ENCODE data around the gene ANKRD11.
"Not testable (repeated sequence)": the region's sequence is repeated elsewhere in the genome, so short reads cannot be mapped to it uniquely, and the experiment has no call there.

The ANKRD11 gene

DNA sequence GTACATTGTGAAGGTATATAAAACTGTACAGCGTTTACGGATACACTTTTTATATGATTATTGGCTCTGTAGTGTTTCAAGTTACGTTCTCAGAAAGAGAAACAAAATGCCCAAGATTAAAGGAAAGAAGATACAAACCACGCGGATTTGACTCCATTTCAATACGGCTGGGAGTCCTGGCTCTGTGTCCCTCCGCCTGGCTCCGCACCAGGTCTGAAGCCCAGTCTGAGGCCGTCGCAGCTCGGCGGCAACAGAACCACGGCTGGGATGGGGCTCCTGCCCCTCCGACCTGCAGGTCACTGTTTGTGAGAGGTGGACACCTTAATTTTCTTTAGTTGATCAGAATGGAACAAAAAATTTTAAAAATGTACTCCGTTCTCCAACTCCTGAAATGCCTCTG is 222.6 kb downstream of the ANKRD11 start:
- not testable (repeated sequence) for H3K27me3 ChIP-seq (ENCODE audit: insufficient read depth, low read length); H3K4me3 ChIP-seq (ENCODE audit: low read length); H3K9me3 ChIP-seq (ENCODE audit: insufficient read depth, low read depth, low read length); H3K9ac ChIP-seq (ENCODE audit: low read depth, low read length); H3K4me1 ChIP-seq (ENCODE audit: insufficient read depth, low read length); H3K27ac ChIP-seq (ENCODE audit: low read length)
- H3K36me3 ChIP-seq (ENCODE audit: insufficient read depth, low read depth, low read length): peaks cover 52% of the 10 kb centered on the region

DNA sequence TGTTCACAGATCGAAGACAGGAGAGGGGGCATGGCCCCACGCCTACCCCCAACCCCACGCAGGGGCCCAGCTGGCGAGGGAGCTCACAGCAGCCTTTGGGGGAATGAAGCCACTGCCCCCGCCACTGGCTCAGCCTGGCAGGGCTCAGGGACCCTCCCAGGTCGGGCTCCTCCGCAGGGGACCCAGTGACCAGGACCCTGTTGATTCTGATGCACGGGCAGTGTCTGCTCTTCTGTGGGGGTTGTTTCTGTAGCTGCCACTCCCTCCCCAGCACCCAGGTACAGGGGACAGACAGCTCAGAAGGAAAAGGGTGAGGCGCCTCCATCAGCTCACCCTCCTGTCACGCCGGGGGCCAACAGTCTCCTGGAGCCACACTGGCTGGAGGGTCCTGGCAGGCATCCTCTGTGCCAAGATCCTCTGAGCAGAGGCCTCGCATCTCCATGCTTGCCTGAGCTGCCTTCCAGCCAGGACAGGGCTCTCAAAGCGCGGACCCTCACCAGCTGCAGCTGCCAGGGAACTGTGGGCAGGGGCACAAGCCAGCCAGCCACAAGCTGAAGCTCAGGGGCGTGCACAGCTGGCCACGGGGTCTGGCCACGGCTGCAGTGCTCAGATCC is 223.7 kb downstream of the ANKRD11 start:
- H3K27ac ChIP-seq (ENCODE audit: low read length): no peak overlapping the region
- no peaks in the 10 kb centered on the region; the same call in 1 of the 2 replicates for H3K9me3 ChIP-seq (ENCODE audit: insufficient read depth, low read depth, low read length)
- no peaks in the 10 kb centered on the region for H3K27me3 ChIP-seq (ENCODE audit: insufficient read depth, low read length)
- no peak overlapping the region for H3K9ac ChIP-seq (ENCODE audit: low read depth, low read length)
- H3K4me1 ChIP-seq (ENCODE audit: insufficient read depth, low read length): no peaks in the 10 kb centered on the region
- H3K36me3 ChIP-seq (ENCODE audit: insufficient read depth, low read depth, low read length): peaks cover 42% of the 10 kb centered on the region
- H3K4me3 ChIP-seq (ENCODE audit: low read length): no peak overlapping the region

DNA sequence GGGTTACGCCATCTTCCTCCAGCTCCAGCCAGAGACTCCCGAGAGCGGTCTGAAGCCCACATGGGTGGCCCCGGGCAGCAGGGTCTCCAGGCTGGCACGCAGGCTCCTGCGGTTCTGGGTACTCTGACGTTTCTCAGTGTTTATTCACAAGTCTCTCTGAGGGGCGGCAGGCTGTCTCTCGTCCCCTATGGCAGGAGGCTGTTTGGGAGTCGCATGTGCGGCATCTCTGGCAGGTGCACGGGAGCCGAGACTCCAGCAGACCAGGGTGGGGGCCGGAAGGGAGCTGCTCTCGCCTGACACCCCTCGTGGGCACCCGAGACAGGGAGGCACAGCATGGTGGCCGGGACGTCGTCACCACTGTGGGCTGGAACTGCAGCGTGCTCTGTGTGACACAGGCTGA is 224.7 kb downstream of the ANKRD11 start:
- peaks cover 32% of the 10 kb centered on the region for H3K36me3 ChIP-seq (ENCODE audit: insufficient read depth, low read depth, low read length)
- H3K4me1 ChIP-seq (ENCODE audit: insufficient read depth, low read length): no peaks in the 10 kb centered on the region
- no peaks in the 10 kb centered on the region for H3K27me3 ChIP-seq (ENCODE audit: insufficient read depth, low read length)
- H3K9ac ChIP-seq (ENCODE audit: low read depth, low read length): no peak overlapping the region
- no peak overlapping the region for H3K4me3 ChIP-seq (ENCODE audit: low read length)
- H3K27ac ChIP-seq (ENCODE audit: low read length): no peak overlapping the region
- no peaks in the 10 kb centered on the region; the same call in 1 of the 2 replicates for H3K9me3 ChIP-seq (ENCODE audit: insufficient read depth, low read depth, low read length)

DNA sequence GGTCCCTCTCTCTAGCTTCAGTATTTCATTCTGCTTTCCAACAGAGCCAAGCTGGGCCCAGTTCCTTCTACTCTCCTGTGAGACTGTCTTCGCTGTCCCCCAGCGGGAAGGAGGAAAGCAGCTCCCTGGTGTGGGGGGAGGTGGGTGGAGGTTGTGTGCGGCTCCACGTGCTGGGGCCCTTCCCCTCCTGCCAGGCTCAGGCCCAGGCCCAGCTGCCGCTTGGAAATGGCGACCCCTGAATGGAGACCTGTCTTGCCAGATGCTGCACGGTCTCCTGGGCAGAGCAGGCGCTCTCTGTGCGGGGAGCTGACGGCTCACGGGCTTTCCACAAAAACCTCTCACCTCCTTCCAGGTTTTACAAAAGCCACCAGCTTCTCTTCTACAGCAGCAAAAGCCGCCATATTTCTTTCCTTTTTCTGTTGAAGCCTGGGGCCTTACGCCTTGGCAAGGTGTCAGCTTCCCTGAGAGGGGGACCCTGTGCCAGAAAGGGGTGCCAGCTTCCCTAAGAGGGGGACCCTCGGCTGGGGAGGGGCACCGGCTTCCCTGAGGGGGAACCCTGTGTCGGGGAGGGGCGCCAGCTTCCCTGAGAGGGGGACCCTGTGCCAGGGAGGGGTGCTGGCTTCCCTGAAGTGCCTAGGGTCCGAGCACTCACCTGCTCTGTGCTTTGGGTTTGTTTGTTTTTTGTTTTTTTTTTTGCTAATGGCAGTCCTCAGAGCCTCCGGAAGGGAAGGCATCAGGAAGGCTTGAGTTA is 225.4 kb downstream of the ANKRD11 start:
- Histone ChIP-seq H3K9me3 (ENCODE audit: insufficient read depth, low read depth, low read length) (no peaks in the 10 kb centered on the region; the same call in 1 of the 2 replicates), H3K27me3 (ENCODE audit: insufficient read depth, low read length) (no peaks in the 10 kb centered on the region), H3K36me3 (ENCODE audit: insufficient read depth, low read depth, low read length) (peaks cover 25% of the 10 kb centered on the region), H3K9ac (ENCODE audit: low read depth, low read length) (no peak overlapping the region), H3K4me3 (ENCODE audit: low read length) (no peak overlapping the region), H3K4me1 (ENCODE audit: insufficient read depth, low read length) (no peaks in the 10 kb centered on the region), H3K27ac (ENCODE audit: low read length) (no peak overlapping the region)

DNA sequence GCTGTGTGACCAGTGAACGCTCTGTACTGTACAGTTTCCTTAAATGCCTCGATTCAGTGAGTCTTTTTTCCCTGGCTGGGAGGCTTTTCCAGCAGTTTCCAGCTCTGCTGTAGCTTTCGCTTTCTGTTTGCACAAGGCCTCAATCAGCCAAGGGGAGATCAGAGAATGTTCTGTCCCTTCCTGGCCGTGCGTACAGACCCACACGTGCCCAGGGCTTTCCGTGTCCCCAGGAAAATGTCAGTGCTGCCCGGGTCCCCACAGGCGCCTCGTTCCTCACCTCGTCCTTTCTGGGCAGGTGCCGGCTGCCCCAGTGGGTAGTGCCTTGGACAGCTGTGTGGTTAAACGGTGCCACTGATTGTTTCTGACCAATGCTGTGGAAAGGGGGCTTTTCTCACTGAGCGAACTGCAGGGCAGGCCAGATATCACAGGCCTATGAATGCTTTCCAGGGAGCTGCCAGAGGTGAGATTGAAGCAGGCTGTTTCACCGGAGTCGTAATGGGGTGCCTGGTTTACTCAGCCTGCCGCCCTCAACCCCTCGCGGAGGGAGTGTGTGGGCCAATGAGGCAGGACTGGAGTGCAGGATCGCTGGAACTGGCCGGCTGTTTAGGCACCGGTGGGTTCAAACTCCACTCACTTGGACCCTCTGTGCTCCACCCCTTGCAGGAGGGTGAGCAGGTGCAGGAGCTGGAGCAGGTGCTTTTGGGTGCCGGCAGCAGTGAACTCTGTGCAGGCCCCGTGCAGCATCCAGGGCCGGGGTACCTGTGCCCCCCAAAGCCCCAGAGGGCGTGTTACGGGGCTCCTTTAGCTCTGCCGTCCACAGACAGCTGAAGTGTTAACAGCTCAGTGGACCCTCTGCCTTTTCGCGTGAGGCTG is 228.4 kb downstream of the ANKRD11 start:
- H3K36me3 ChIP-seq (ENCODE audit: insufficient read depth, low read depth, low read length): peaks cover 6% of the 10 kb centered on the region; the same call in 1 of the 2 replicates
- peaks cover 14% of the 10 kb centered on the region; the same call in 1 of the 2 replicates for H3K27me3 ChIP-seq (ENCODE audit: insufficient read depth, low read length)
- H3K4me3 ChIP-seq (ENCODE audit: low read length): no peak overlapping the region
- no peaks in the 10 kb centered on the region for H3K4me1 ChIP-seq (ENCODE audit: insufficient read depth, low read length)
- H3K27ac ChIP-seq (ENCODE audit: low read length): no peak overlapping the region
- H3K9ac ChIP-seq (ENCODE audit: low read depth, low read length): no peak overlapping the region
- no peaks in the 10 kb centered on the region; the same call in 1 of the 2 replicates for H3K9me3 ChIP-seq (ENCODE audit: insufficient read depth, low read depth, low read length)

DNA sequence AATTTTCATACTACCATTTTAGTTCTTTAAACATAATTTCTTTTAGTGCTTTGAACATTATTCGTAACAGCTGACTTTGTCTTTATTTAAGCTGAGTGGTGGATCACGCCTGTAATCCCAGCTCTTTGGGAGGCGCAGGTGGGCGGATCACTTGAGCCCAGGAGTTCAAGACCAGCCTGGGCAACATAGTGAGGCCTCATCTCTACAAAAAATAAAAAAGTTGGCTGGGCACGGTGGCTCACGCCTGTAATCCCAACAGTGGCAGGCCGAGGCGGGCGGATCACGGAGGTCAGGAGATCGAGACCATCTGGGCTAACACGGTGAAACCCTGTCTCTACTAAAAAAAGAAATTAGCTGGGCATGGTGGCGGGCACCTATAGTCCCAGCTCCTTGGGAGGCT is 230.5 kb downstream of the ANKRD11 start:
- not testable (repeated sequence) for H3K36me3 ChIP-seq (ENCODE audit: insufficient read depth, low read depth, low read length); H3K27ac ChIP-seq (ENCODE audit: low read length); H3K9ac ChIP-seq (ENCODE audit: low read depth, low read length); H3K4me3 ChIP-seq (ENCODE audit: low read length); H3K4me1 ChIP-seq (ENCODE audit: insufficient read depth, low read length); H3K9me3 ChIP-seq (ENCODE audit: insufficient read depth, low read depth, low read length)
- peaks cover 20% of the 10 kb centered on the region; the same call in 1 of the 2 replicates for H3K27me3 ChIP-seq (ENCODE audit: insufficient read depth, low read length)

DNA sequence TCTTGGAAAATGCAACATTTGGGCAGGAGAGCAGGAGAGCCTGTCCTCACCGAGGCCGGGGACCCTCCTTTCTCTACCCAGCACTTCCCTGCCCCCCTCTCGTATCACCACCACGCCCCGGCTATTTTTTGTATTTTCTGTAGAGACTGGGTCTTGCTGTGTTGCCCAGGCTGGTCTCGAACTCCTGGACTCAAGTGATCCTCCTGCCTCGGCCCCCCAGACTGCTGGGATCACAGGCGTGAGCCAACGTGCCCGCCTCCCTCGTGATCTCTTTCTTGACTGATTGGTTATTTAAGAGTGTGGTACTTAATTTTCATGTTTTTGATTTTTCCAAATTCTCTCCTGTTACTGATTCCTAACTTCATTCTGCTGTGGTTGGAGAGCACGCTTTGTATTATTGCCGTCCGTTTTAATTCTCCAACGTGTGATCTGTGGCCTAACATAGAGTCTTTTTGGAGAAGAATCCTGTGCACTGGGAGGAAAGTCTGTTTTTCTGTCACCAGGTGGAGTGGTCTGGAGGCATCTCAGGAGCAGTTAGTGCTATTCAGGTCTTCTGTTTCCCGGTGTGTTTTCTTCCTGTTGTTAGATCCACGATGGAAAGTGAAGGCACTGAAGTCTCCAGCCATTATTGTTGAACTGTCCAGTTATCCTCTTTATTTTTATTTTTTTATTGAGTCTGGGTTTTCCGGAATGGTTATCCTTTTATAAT is 232.4 kb downstream of the ANKRD11 start:
- no peaks in the 10 kb centered on the region; the same call in 1 of the 2 replicates for H3K9me3 ChIP-seq (ENCODE audit: insufficient read depth, low read depth, low read length)
- H3K4me1 ChIP-seq (ENCODE audit: insufficient read depth, low read length): no peaks in the 10 kb centered on the region
- no peak overlapping the region for H3K4me3 ChIP-seq (ENCODE audit: low read length)
- H3K36me3 ChIP-seq (ENCODE audit: insufficient read depth, low read depth, low read length): no peaks in the 10 kb centered on the region
- peaks cover 20% of the 10 kb centered on the region; the same call in 1 of the 2 replicates for H3K27me3 ChIP-seq (ENCODE audit: insufficient read depth, low read length)
- no peak overlapping the region for H3K27ac ChIP-seq (ENCODE audit: low read length)
- no peak overlapping the region for H3K9ac ChIP-seq (ENCODE audit: low read depth, low read length)

DNA sequence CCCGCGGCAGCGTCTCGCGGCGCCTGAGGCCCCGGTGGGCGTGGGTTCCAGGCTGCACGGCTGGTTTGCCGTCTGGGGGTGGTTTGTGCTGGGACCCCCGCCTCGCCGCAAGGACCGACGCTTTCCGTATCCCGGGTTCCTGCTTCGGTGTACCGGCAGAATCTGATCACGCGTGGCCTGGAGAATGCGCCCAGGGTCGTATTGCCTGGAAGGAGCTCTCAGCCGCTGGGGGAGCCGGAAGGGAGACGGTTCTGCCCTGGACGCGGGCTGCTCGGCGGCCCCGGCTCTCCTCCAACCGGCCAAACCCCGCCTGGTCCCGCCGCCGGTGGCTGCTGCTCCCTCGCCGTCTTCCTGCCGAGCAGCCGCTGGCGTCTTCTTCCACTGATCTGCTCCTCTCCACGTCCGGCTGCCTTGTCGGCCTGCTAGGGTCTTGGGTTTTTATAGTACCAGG is 233.1 kb downstream of the ANKRD11 start:
- Histone ChIP-seq H3K9ac (ENCODE audit: low read depth, low read length) (no peak overlapping the region), H3K9me3 (ENCODE audit: insufficient read depth, low read depth, low read length) (no peaks in the 10 kb centered on the region), H3K27me3 (ENCODE audit: insufficient read depth, low read length) (peaks cover 20% of the 10 kb centered on the region; the same call in 1 of the 2 replicates), H3K4me3 (ENCODE audit: low read length) (peak overlapping the region; percentile 42; the same call in 1 of the 2 replicates), H3K36me3 (ENCODE audit: insufficient read depth, low read depth, low read length) (no peaks in the 10 kb centered on the region), H3K4me1 (ENCODE audit: insufficient read depth, low read length) (no peaks in the 10 kb centered on the region), H3K27ac (ENCODE audit: low read length) (no peak overlapping the region)

DNA sequence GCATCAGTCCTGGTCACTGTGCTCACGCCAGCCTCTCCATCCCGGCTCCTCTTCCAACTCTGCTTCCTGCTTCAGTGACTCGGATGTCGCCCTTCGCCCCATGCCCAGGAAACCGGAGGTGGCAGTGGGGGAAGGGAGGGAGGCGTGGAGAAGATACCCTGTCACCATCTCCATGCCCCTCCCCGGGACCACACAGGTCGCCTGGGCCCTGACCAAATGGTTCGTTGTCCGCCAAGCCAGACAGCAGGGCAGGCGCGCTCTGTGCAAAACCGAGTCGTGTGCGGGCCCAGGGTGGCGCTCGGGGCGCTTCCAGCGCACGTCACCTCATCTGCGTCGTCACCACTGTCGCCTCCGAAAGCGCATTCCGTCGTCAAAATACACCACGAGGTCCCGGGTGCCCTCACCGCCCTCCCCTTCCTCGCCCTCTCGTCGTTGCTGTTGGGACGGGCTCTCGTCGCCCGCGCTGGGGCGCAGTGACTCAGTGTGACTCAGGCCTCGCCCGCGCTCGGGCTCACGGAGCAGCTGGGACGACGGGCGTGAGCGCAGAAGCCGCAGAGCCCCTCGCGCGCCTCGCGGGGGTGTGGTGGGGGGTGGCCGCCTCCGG is 233.6 kb downstream of the ANKRD11 start:
- H3K36me3 ChIP-seq (ENCODE audit: insufficient read depth, low read depth, low read length): no peaks in the 10 kb centered on the region
- peaks cover 20% of the 10 kb centered on the region; the same call in 1 of the 2 replicates for H3K27me3 ChIP-seq (ENCODE audit: insufficient read depth, low read length)
- H3K27ac ChIP-seq (ENCODE audit: low read length): no peak overlapping the region
- H3K9me3 ChIP-seq (ENCODE audit: insufficient read depth, low read depth, low read length): no peaks in the 10 kb centered on the region
- peak overlapping the region; percentile 42; the same call in 1 of the 2 replicates for H3K4me3 ChIP-seq (ENCODE audit: low read length)
- H3K9ac ChIP-seq (ENCODE audit: low read depth, low read length): no peak overlapping the region
- H3K4me1 ChIP-seq (ENCODE audit: insufficient read depth, low read length): no peaks in the 10 kb centered on the region

DNA sequence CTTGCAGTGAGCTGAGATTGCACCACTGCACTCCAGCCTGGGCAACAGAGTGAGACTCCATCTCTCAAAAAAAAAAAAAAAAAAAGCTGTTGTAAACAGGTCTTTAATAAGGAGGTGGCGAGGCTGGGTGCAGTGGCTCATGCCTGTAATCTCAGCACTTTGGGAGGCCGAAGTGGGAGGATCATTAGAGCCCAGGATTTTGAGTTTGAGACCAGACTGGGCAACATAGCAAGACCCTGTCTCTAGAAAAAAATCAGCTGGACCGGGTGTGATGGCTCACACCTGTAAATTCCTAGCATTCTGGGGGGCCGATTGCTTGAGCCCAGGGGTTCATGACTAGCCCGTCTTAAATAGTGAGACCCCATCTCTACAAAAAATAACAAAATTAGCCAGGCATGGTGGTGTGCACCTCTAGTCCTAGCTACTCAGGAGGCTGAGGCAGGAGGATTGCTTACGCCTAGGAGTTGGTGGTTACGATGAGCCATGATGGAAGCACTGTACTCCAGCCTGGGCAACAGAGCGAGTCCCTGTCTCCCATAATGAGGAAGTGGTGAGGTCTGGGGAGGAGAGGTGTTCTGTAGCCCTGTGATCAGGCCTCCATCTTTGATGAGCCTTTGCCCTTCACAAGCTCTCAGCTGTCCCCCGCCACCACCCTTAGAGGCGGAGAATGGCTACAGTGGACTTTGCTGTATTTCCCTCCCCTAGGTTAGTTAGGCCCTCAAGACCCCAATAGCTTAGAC is 236.6 kb downstream of the ANKRD11 start:
- Histone ChIP-seq H3K27ac (ENCODE audit: low read length) (no peak overlapping the region), H3K4me1 (ENCODE audit: insufficient read depth, low read length) (no peaks in the 10 kb centered on the region)

More for the DNA sequence above, 236.6 kb downstream of the ANKRD11 start:
- H3K4me3 ChIP-seq (ENCODE audit: low read length): no peak overlapping the region
- peaks cover 23% of the 10 kb centered on the region for H3K27me3 ChIP-seq (ENCODE audit: insufficient read depth, low read length)
- no peak overlapping the region for H3K9ac ChIP-seq (ENCODE audit: low read depth, low read length)
- no peaks in the 10 kb centered on the region for H3K36me3 ChIP-seq (ENCODE audit: insufficient read depth, low read depth, low read length)
- H3K9me3 ChIP-seq (ENCODE audit: insufficient read depth, low read depth, low read length): no peaks in the 10 kb centered on the region
